ENCODE results near the gene SLC6A8. TPM values are rescaled to one million over a fixed set of nuclear protein-coding genes. Genes with fewer than 3 reads are reported as not detected.
"Not testable (repeated sequence)": the region's sequence is repeated elsewhere in the genome, so short reads cannot be mapped to it uniquely, and the experiment has no call there.

Gene SLC6A8
- total RNA-seq, 1 donor from 2014 or later = 108 TPM

DNA sequence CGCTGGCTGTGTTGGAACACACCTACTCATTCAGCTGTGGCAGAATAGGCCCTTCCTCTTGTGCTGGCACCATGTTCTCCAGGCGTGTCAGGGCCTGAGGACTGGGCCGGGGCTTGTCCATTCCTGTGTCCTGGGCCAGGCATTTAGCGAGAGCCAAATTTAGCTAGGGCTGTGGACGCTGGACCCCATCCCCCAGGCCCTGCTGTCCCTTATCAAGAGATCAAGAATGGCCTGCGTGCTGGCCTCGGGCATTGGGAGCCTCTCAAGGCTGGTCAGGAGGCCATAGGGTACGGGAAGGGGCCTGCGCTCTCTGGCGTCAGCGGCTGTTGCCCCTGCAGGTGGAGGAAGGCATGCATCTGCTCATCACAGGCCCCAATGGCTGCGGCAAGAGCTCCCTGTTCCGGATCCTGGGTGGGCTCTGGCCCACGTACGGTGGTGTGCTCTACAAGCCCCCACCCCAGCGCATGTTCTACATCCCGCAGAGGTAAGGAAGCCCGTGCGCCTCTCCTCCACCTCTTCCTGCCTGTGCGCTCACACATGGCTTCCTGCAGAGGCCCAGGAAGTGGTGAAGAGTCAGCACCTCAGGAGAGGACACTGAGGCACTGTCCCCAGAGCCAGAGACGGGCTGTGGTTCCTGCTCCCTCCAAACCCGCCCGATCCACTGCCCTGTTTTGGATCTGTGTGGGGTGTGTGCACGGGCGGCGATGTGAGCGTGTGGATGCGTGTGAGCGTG, 52.2 kb downstream of the SLC6A8 start:
- H3K4me3 Mint-ChIP-seq (ENCODE audit: unreplicated experiment) = no peak overlapping the region
- no peaks in the 10 kb centered on the region for H3K9me3 Mint-ChIP-seq (ENCODE audit: unreplicated experiment)
- H3K4me1 Mint-ChIP-seq (ENCODE audit: low read depth, unreplicated experiment) = peaks cover 4% of the 10 kb centered on the region
- peaks cover 6% of the 10 kb centered on the region for H3K36me3 Mint-ChIP-seq (ENCODE audit: unreplicated experiment)
- H3K27me3 Mint-ChIP-seq (ENCODE audit: unreplicated experiment) = peaks cover 3% of the 10 kb centered on the region
- no peak overlapping the region for H3K27ac Mint-ChIP-seq (ENCODE audit: unreplicated experiment)
- DNase-seq = no peak
- TF ChIP-seq CTCF (IDR thresholded peaks at IDR 0.05; ENCODE audit: partially characterized antibody, unreplicated experiment) = no peak

GRCh38 chrX:153740631-153741222, 53.0 kb downstream of the SLC6A8 start:
- Mint-ChIP-seq H3K27ac (ENCODE audit: unreplicated experiment) (peak overlapping the region; percentile 28), H3K9me3 (ENCODE audit: unreplicated experiment) (peaks cover 2% of the 10 kb centered on the region), H3K36me3 (ENCODE audit: unreplicated experiment) (peaks cover under 1% of the 10 kb centered on the region), H3K4me1 (ENCODE audit: low read depth, unreplicated experiment) (peaks cover 4% of the 10 kb centered on the region), H3K27me3 (ENCODE audit: unreplicated experiment) (peaks cover under 1% of the 10 kb centered on the region), H3K4me3 (ENCODE audit: unreplicated experiment) (no peak overlapping the region)
- DNase-seq = peak; percentile 52
- no peak for TF ChIP-seq CTCF (IDR thresholded peaks at IDR 0.05; ENCODE audit: partially characterized antibody, unreplicated experiment)

DNA sequence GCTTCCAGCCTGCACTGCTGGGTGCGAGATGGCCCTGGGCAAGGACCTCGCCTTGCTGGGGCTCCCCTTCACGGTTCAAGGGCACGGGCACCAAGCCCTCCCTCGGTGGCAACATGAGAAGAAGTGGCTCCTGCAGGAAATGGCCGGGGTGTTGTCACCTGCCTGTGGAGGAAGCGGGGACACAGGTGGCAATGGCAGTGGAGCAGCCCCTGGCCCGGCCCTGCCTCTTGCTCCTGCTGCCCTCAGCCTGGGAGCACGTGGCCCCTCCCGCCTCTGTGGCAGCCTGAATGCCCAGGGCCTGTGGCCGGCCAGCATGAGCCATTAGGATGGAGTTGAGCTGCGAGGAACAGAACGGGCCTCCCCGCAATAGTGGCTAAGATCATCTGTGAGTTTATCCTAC, 53.7 kb downstream of the SLC6A8 start:
- no peak overlapping the region for H3K4me3 Mint-ChIP-seq (ENCODE audit: unreplicated experiment)
- H3K36me3 Mint-ChIP-seq (ENCODE audit: unreplicated experiment) = no peaks in the 10 kb centered on the region
- no peak overlapping the region for H3K27ac Mint-ChIP-seq (ENCODE audit: unreplicated experiment)
- peaks cover 4% of the 10 kb centered on the region for H3K4me1 Mint-ChIP-seq (ENCODE audit: low read depth, unreplicated experiment)
- DNase-seq = no peak
- peaks cover 2% of the 10 kb centered on the region for H3K9me3 Mint-ChIP-seq (ENCODE audit: unreplicated experiment)
- TF ChIP-seq CTCF (IDR thresholded peaks at IDR 0.05; ENCODE audit: partially characterized antibody, unreplicated experiment) = no peak
- H3K27me3 Mint-ChIP-seq (ENCODE audit: unreplicated experiment) = no peaks in the 10 kb centered on the region

DNA sequence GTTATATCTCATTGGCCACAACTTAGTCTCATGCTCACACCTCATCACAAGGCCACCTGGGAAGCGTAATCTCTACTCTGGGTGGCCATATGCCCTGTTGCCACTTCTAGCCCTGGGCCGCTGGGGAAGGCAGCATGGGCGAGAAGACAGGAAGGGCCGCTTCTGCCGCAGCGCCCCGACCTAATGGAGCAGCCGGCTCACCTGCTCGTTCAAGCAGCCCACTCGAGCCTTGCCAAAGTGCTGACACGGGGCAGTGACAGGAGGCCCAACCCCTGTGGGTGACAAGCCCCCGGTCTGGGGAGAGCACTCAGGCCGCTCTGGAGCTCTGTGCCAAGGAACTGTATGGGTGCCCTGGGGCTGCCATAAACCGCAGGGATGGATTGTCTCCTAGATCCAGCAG, 54.4 kb downstream of the SLC6A8 start:
- not testable (repeated sequence) for H3K27me3 Mint-ChIP-seq (ENCODE audit: unreplicated experiment); H3K36me3 Mint-ChIP-seq (ENCODE audit: unreplicated experiment); H3K4me3 Mint-ChIP-seq (ENCODE audit: unreplicated experiment); H3K27ac Mint-ChIP-seq (ENCODE audit: unreplicated experiment); DNase-seq; H3K4me1 Mint-ChIP-seq (ENCODE audit: low read depth, unreplicated experiment); H3K9me3 Mint-ChIP-seq (ENCODE audit: unreplicated experiment)

DNA sequence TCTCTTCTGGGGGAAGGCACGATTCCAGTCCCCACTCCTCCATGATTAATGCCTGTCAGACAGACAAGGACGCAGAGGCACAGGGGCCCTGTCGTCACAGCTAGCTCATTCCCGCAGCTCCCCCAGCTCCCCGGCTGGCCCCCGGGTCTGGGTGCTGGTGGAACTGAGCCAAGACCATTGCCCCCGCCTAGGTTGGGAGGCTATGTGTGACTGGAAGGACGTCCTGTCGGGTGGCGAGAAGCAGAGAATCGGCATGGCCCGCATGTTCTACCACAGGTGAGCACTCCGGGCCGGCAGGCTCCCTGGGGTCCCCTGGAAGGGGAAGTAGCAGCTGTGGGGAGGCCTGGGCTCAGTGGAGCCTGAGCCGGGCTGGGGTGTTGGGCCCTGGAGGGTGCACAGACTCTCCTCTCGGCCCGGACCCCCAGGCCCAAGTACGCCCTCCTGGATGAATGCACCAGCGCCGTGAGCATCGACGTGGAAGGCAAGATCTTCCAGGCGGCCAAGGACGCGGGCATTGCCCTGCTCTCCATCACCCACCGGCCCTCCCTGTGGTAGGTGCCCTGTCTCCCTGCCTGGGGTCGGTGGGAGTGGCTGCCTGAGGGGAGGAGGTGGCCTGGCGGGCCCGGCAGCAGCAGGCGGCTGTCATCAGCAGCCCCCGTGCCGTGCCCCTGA, 55.2 kb downstream of the SLC6A8 start:
- not testable (repeated sequence) for H3K4me3 Mint-ChIP-seq (ENCODE audit: unreplicated experiment); DNase-seq; H3K9me3 Mint-ChIP-seq (ENCODE audit: unreplicated experiment); H3K27ac Mint-ChIP-seq (ENCODE audit: unreplicated experiment); H3K4me1 Mint-ChIP-seq (ENCODE audit: low read depth, unreplicated experiment); H3K36me3 Mint-ChIP-seq (ENCODE audit: unreplicated experiment); H3K27me3 Mint-ChIP-seq (ENCODE audit: unreplicated experiment)

GRCh38 chrX:153743468-153744209, 55.9 kb downstream of the SLC6A8 start:
- not testable (repeated sequence) for H3K4me1 Mint-ChIP-seq (ENCODE audit: low read depth, unreplicated experiment); H3K36me3 Mint-ChIP-seq (ENCODE audit: unreplicated experiment); H3K4me3 Mint-ChIP-seq (ENCODE audit: unreplicated experiment); H3K9me3 Mint-ChIP-seq (ENCODE audit: unreplicated experiment); DNase-seq; H3K27me3 Mint-ChIP-seq (ENCODE audit: unreplicated experiment); H3K27ac Mint-ChIP-seq (ENCODE audit: unreplicated experiment)

Data from glutamatergic neuron (in vitro differentiated cells).